ENCODE measurements around the gene OR5M8. TPM values are rescaled to one million over a fixed set of nuclear protein-coding genes. Genes with fewer than 3 reads are reported as not detected.
A peak's percentile ranks its signal among the peaks of the same experiment; 100 is the strongest.

Gene OR5M8
- total RNA-seq, 1 experiment from 2014 or later: not detected

DNA sequence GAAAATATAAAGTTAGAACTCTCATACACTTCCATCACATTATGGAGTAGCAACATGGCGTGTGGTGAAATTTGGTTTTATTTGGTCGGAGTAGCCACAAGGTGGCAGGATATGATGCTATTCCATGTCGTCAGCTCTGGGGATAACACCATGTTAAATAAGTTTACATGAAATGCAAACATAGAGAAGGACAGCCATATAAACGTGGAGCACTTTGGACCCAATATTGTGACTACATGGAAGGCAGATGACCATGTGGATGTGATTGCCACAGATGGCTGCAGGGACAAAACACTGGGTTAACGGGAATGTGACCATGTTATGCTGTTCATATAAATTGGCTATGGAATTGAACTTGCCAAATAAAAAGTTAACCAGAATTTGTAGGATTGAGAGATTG is 30.8 kb upstream of the OR5M8 start:
- no peaks in the 10 kb centered on the region for H3K9me3 ChIP-seq
- TF ChIP-seq, protein P1, sequence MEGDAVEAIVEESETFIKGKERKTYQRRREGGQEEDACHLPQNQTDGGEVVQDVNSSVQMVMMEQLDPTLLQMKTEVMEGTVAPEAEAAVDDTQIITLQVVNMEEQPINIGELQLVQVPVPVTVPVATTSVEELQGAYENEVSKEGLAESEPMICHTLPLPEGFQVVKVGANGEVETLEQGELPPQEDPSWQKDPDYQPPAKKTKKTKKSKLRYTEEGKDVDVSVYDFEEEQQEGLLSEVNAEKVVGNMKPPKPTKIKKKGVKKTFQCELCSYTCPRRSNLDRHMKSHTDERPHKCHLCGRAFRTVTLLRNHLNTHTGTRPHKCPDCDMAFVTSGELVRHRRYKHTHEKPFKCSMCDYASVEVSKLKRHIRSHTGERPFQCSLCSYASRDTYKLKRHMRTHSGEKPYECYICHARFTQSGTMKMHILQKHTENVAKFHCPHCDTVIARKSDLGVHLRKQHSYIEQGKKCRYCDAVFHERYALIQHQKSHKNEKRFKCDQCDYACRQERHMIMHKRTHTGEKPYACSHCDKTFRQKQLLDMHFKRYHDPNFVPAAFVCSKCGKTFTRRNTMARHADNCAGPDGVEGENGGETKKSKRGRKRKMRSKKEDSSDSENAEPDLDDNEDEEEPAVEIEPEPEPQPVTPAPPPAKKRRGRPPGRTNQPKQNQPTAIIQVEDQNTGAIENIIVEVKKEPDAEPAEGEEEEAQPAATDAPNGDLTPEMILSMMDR (IDR thresholded peaks at IDR 0.05; ENCODE audit: insufficient read depth in 1 of 2, low read depth in 1 of 2, low read length in 1 of 2, severe bottlenecking in 1 of 2, unreplicated experiment in 1 of 2): peak; percentile 43 to 51
- ChIA-PET POLR2A (no interaction called here), CTCF (no interaction called here)
- DNase-seq: peak in 1 of 2 experiments; percentile 28
- H3K4me1 Mint-ChIP-seq (ENCODE audit: low read depth, unreplicated experiment): no peaks in the 10 kb centered on the region
- H3K4me3 Mint-ChIP-seq (ENCODE audit: unreplicated experiment): no peak overlapping the region
- H3K36me3 ChIP-seq (ENCODE audit: control insufficient read depth, insufficient read depth, low read length): no peaks in the 10 kb centered on the region
- no TSS peak for BruUV-seq (replicated peaks)
- H3K36me3 Mint-ChIP-seq (ENCODE audit: insufficient read depth, unreplicated experiment): no peaks in the 10 kb centered on the region
- H3K27me3 Mint-ChIP-seq (ENCODE audit: insufficient read depth, unreplicated experiment): no peaks in the 10 kb centered on the region
- no peaks in the 10 kb centered on the region for H3K27me3 ChIP-seq (replicated peaks; ENCODE audit: control insufficient read depth, insufficient read depth, low read length)
- intact Hi-C loops (cut with micrococcal nuclease; ENCODE audit: unreplicated experiment): loop anchor here (10.0 kb wide), 1 partner anchor 183 kb away; no protein-coding TSS in a partner anchor
- H3K4me3 ChIP-seq (ENCODE audit: low read depth, low read length): no peak overlapping the region
- H3K27ac Mint-ChIP-seq (ENCODE audit: unreplicated experiment): no peak overlapping the region
- H3K9me3 Mint-ChIP-seq (ENCODE audit: unreplicated experiment): no peaks in the 10 kb centered on the region
- no peaks in the 10 kb centered on the region for H3K4me1 ChIP-seq

DNA sequence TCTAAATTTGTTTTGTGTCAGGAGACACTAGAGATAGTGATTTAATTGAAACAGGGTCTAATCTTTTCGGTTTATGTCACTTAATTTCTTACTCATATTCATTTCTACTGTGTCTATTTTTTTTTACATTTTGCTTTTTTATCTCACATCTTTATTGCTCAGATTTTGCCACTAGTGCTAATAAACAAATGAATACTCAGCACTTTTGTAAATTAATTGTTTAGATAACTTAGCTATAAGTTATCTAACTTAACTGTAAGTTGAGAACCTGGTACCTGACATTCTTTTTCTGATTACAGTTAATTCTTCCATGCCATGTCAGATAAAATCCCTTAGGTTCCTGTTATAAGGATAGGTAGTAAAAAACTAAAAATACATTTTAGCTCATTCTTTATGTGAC is 22.1 kb upstream of the OR5M8 start:
- Mint-ChIP-seq H3K27ac (ENCODE audit: unreplicated experiment) (no peak overlapping the region), H3K27me3 (ENCODE audit: insufficient read depth, unreplicated experiment) (peaks cover 10% of the 10 kb centered on the region), H3K9me3 (ENCODE audit: unreplicated experiment) (no peaks in the 10 kb centered on the region), H3K36me3 (ENCODE audit: insufficient read depth, unreplicated experiment) (no peaks in the 10 kb centered on the region), H3K4me3 (ENCODE audit: unreplicated experiment) (no peak overlapping the region), H3K4me1 (ENCODE audit: low read depth, unreplicated experiment) (no peaks in the 10 kb centered on the region)
- CTCF ChIA-PET: no interaction called here
- BruUV-seq (replicated peaks): no TSS peak
- no peaks in the 10 kb centered on the region for H3K36me3 ChIP-seq (ENCODE audit: control insufficient read depth, insufficient read depth, low read length)
- POLR2A ChIA-PET: no interaction called here
- H3K9me3 ChIP-seq: no peaks in the 10 kb centered on the region; the same call in 1 of the 2 replicates
- H3K27me3 ChIP-seq (replicated peaks; ENCODE audit: control insufficient read depth, insufficient read depth, low read length): no peaks in the 10 kb centered on the region
- DNase-seq: no peak
- TF ChIP-seq, protein P1 (IDR thresholded peaks at IDR 0.05; ENCODE audit: insufficient read depth in 1 of 2, low read depth in 1 of 2, low read length in 1 of 2, severe bottlenecking in 1 of 2, unreplicated experiment in 1 of 2): no peak
- H3K4me1 ChIP-seq: no peaks in the 10 kb centered on the region
- intact Hi-C loops (cut with micrococcal nuclease; ENCODE audit: unreplicated experiment): no loop called here
- H3K4me3 ChIP-seq (ENCODE audit: low read depth, low read length): no peak overlapping the region

DNA sequence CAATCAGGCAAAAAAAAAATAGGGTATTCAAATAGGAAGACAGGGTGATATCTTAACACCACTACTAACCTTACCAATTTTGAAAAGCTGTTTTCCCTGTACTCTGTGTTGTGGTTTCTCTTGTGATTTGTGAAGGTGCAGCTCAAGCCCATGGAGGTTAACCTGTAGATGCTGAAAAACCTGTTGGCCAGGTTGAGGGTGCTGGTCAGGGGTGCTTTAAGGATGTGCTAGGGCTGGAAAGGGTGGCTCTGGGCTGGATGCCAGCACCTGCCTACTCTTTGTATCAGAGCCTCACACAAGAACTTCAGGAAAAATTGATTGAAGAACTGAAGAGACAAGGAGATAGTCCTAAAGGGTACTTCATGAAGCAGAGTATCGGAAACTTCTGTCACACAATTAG is 18.3 kb upstream of the OR5M8 start:
- ChIA-PET CTCF (no interaction called here), POLR2A (no interaction called here)
- no peaks in the 10 kb centered on the region for H3K36me3 ChIP-seq (ENCODE audit: control insufficient read depth, insufficient read depth, low read length)
- TF ChIP-seq, protein P1 (IDR thresholded peaks at IDR 0.05; ENCODE audit: insufficient read depth in 1 of 2, low read depth in 1 of 2, low read length in 1 of 2, severe bottlenecking in 1 of 2, unreplicated experiment in 1 of 2): no peak
- no peak overlapping the region for H3K4me3 Mint-ChIP-seq (ENCODE audit: unreplicated experiment)
- H3K27me3 ChIP-seq (replicated peaks; ENCODE audit: control insufficient read depth, insufficient read depth, low read length): no peaks in the 10 kb centered on the region
- no peaks in the 10 kb centered on the region; the same call in 1 of the 2 replicates for H3K9me3 ChIP-seq
- no peak for DNase-seq
- no peaks in the 10 kb centered on the region for H3K9me3 Mint-ChIP-seq (ENCODE audit: unreplicated experiment)
- H3K4me3 ChIP-seq (ENCODE audit: low read depth, low read length): no peak overlapping the region
- no peaks in the 10 kb centered on the region for H3K4me1 Mint-ChIP-seq (ENCODE audit: low read depth, unreplicated experiment)
- BruUV-seq (replicated peaks): no TSS peak
- intact Hi-C loops (cut with micrococcal nuclease; ENCODE audit: unreplicated experiment): no loop called here
- H3K36me3 Mint-ChIP-seq (ENCODE audit: insufficient read depth, unreplicated experiment): no peaks in the 10 kb centered on the region
- H3K27ac Mint-ChIP-seq (ENCODE audit: unreplicated experiment): no peak overlapping the region
- H3K27me3 Mint-ChIP-seq (ENCODE audit: insufficient read depth, unreplicated experiment): peaks cover 12% of the 10 kb centered on the region
- H3K4me1 ChIP-seq: no peaks in the 10 kb centered on the region
